Activated T-cell treated with anti-CD3 and anti-CD28 coated beads, Interleukin-2, amount 50 U/mL, for 72 hours (primary cell): ENCODE measurements around the gene PARP4. TPM values are rescaled to one million over a fixed set of nuclear protein-coding genes. Genes with fewer than 3 reads are reported as not detected.
"Not testable (repeated sequence)": the region's sequence is repeated elsewhere in the genome, so short reads cannot be mapped to it uniquely, and the experiment has no call there.

Source experiments
- ATAC-seq, 2 donors: fragments of 150-1000 bp; cut with Tn5 transposase; replicated peaks in 1 of 2; 2 replicates each; pipeline ENCODE4 v1.10.0; 2021; ENCODE audit warnings: moderate library complexity in 2 of 2, mild to moderate bottlenecking in 1 of 2
- DNase-seq, 2 donors: peaks; one replicate each; pipeline ENCODE4 v3.0.0; 2021 to 2022; ENCODE audit warnings: mixed read lengths in 1 of 2
- H3K27ac Mint-ChIP-seq: one replicate; pipeline ENCODE4 v1.8.0; 2022; ENCODE audit warnings: mild to moderate bottlenecking, moderate library complexity, mixed read lengths
- H3K27me3 Mint-ChIP-seq: one replicate; pipeline ENCODE4 v1.8.0; 2022; ENCODE audit warnings: low read depth, mixed read lengths
- H3K36me3 Mint-ChIP-seq, 2 donors: one replicate each; pipeline ENCODE4 v1.8.0; 2022; ENCODE audit warnings: mixed read lengths in 2 of 2, mild to moderate bottlenecking in 1 of 2; ENCODE audit not compliant: insufficient read depth in 2 of 2
- H3K4me1 Mint-ChIP-seq: one replicate; pipeline ENCODE4 v1.8.0; 2022; ENCODE audit warnings: low read depth, mixed read lengths
- H3K4me3 Mint-ChIP-seq, 2 donors: one replicate each; pipeline ENCODE4 v1.8.0; 2022; ENCODE audit warnings: mild to moderate bottlenecking in 2 of 2, mixed read lengths in 2 of 2, moderate library complexity in 2 of 2
- H3K9me3 Mint-ChIP-seq, 2 donors: one replicate each; pipeline ENCODE4 v1.8.0; 2022; ENCODE audit warnings: mixed read lengths in 2 of 2
- total RNA-seq, 2 donors: library from RNA; stranded (reverse); gene quantifications; one replicate each; pipeline ENCODE4 v1.2.3, GENCODE V29; 2022

Gene PARP4
- total RNA-seq, 2 donors from 2014 or later = 23.1 to 37.4 TPM

- Mint-ChIP-seq H3K27ac (no peak overlapping the region), H3K9me3 (no peaks in the 10 kb centered on the region), H3K4me1 (no peaks in the 10 kb centered on the region), H3K4me3 (no peak overlapping the region), H3K27me3 (peaks cover 51% of the 10 kb centered on the region), H3K36me3 (no peaks in the 10 kb centered on the region)
- ATAC-seq (no peak), DNase-seq (no peak)
Observed at GRCh38 chr13:24527266-24527775, 14.7 kb upstream of the PARP4 start.

- Mint-ChIP-seq H3K27ac (no peak overlapping the region), H3K9me3 (no peaks in the 10 kb centered on the region), H3K4me1 (no peaks in the 10 kb centered on the region), H3K36me3 (no peaks in the 10 kb centered on the region), H3K4me3 (no peak overlapping the region), H3K27me3 (peaks cover under 1% of the 10 kb centered on the region)
- ATAC-seq (no peak), DNase-seq (no peak)
Observed at GRCh38 chr13:24520733-24521132, 8.2 kb upstream of the PARP4 start.

GRCh38 chr13:24516919-24517318 is 4.3 kb upstream of the PARP4 start:
- ATAC-seq = no peak
- Mint-ChIP-seq H3K4me3 (no peak overlapping the region), H3K4me1 (peaks cover 17% of the 10 kb centered on the region), H3K36me3 (no peaks in the 10 kb centered on the region), H3K27me3 (peaks cover 14% of the 10 kb centered on the region), H3K9me3 (no peaks in the 10 kb centered on the region), H3K27ac (no peak overlapping the region)
- no peak for DNase-seq

- peaks cover 14% of the 10 kb centered on the region for H3K27me3 Mint-ChIP-seq
- peak overlapping the region; percentile 97 for H3K27ac Mint-ChIP-seq
- peak overlapping the region; percentile 84 to 95 for H3K4me3 Mint-ChIP-seq
- peaks cover 32% of the 10 kb centered on the region for H3K4me1 Mint-ChIP-seq
- peaks cover 0 to 4% of the 10 kb centered on the region in 2 donors for H3K36me3 Mint-ChIP-seq
- no peak for ATAC-seq
- no peaks in the 10 kb centered on the region for H3K9me3 Mint-ChIP-seq
- DNase-seq = no peak
Observed at GRCh38 chr13:24512908-24513213, 283 bp upstream of the PARP4 start.

GRCh38 chr13:24511816-24512196 is 772 bp downstream of the PARP4 start:
- no peak for DNase-seq
- Mint-ChIP-seq H3K4me3 (peak overlapping the region; percentile 84 to 95), H3K4me1 (peaks cover 39% of the 10 kb centered on the region), H3K27me3 (peaks cover 14% of the 10 kb centered on the region), H3K9me3 (no peaks in the 10 kb centered on the region), H3K36me3 (peaks cover 0 to 4% of the 10 kb centered on the region in 2 donors), H3K27ac (peak overlapping the region; percentile 95)
- ATAC-seq = no peak

- ATAC-seq (peak; percentile 65 to 70), DNase-seq (peak; percentile 65 to 76)
- Mint-ChIP-seq H3K4me3 (peak overlapping the region; percentile 84 to 95), H3K4me1 (peaks cover 39% of the 10 kb centered on the region), H3K27ac (peak overlapping the region; percentile 95), H3K9me3 (no peaks in the 10 kb centered on the region), H3K36me3 (peaks cover 0 to 4% of the 10 kb centered on the region in 2 donors), H3K27me3 (peaks cover 14% of the 10 kb centered on the region)
Observed at GRCh38 chr13:24511019-24511815, 1.4 kb downstream of the PARP4 start.

- no peak for DNase-seq
- Mint-ChIP-seq H3K27ac (no peak overlapping the region), H3K36me3 (peaks cover 3 to 7% of the 10 kb centered on the region in 2 donors), H3K4me1 (peaks cover 36% of the 10 kb centered on the region), H3K4me3 (no peak overlapping the region), H3K9me3 (no peaks in the 10 kb centered on the region), H3K27me3 (no peaks in the 10 kb centered on the region)
- ATAC-seq = no peak
Observed at GRCh38 chr13:24506698-24507335, 5.8 kb downstream of the PARP4 start.

- H3K27me3 Mint-ChIP-seq, H3K27ac Mint-ChIP-seq, H3K4me3 Mint-ChIP-seq, H3K9me3 Mint-ChIP-seq, ATAC-seq, DNase-seq, H3K36me3 Mint-ChIP-seq: not testable (repeated sequence)
- H3K4me1 Mint-ChIP-seq = peaks cover 34% of the 10 kb centered on the region
Observed at GRCh38 chr13:24506283-24506682, 6.3 kb downstream of the PARP4 start.

GRCh38 chr13:24505756-24506155 is 6.8 kb downstream of the PARP4 start:
- no peak overlapping the region for H3K4me3 Mint-ChIP-seq
- H3K36me3 Mint-ChIP-seq = peaks cover 3% of the 10 kb centered on the region in 2 donors
- no peak for ATAC-seq
- no peak for DNase-seq
- H3K9me3 Mint-ChIP-seq = no peaks in the 10 kb centered on the region
- peaks cover 32% of the 10 kb centered on the region for H3K4me1 Mint-ChIP-seq
- H3K27me3 Mint-ChIP-seq = no peaks in the 10 kb centered on the region
- H3K27ac Mint-ChIP-seq = no peak overlapping the region

- Mint-ChIP-seq H3K27ac (no peak overlapping the region), H3K36me3 (peaks cover 3% of the 10 kb centered on the region in 2 donors), H3K4me3 (no peak overlapping the region), H3K4me1 (peaks cover 31% of the 10 kb centered on the region), H3K9me3 (no peaks in the 10 kb centered on the region), H3K27me3 (no peaks in the 10 kb centered on the region)
- ATAC-seq (no peak), DNase-seq (no peak)
Observed at GRCh38 chr13:24505256-24505655, 7.3 kb downstream of the PARP4 start.

GRCh38 chr13:24503379-24503696 is 9.2 kb downstream of the PARP4 start:
- H3K27ac Mint-ChIP-seq = no peak overlapping the region
- H3K27me3 Mint-ChIP-seq = no peaks in the 10 kb centered on the region
- DNase-seq (no peak), ATAC-seq (no peak)
- peaks cover 3% of the 10 kb centered on the region in 2 donors for H3K36me3 Mint-ChIP-seq
- H3K4me1 Mint-ChIP-seq = peaks cover 31% of the 10 kb centered on the region
- H3K9me3 Mint-ChIP-seq = no peaks in the 10 kb centered on the region
- H3K4me3 Mint-ChIP-seq = no peak overlapping the region

GRCh38 chr13:24502533-24503378 is 9.8 kb downstream of the PARP4 start:
- Mint-ChIP-seq H3K4me1 (peaks cover 27% of the 10 kb centered on the region), H3K27me3 (no peaks in the 10 kb centered on the region), H3K4me3 (no peak overlapping the region), H3K36me3 (peaks cover 3% of the 10 kb centered on the region in 2 donors), H3K27ac (no peak overlapping the region), H3K9me3 (no peaks in the 10 kb centered on the region)
- ATAC-seq (peak; percentile 13 to 50), DNase-seq (no peak)

- H3K36me3 Mint-ChIP-seq = peaks cover 3 to 4% of the 10 kb centered on the region in 2 donors
- DNase-seq = no peak
- H3K27ac Mint-ChIP-seq = no peak overlapping the region
Observed at GRCh38 chr13:24500977-24501376, 11.6 kb downstream of the PARP4 start.

More at GRCh38 chr13:24500977-24501376, 11.6 kb downstream of the PARP4 start:
- no peaks in the 10 kb centered on the region for H3K9me3 Mint-ChIP-seq
- ATAC-seq = peak; percentile 41 to 84
- no peak overlapping the region for H3K4me3 Mint-ChIP-seq
- H3K4me1 Mint-ChIP-seq = peaks cover 22% of the 10 kb centered on the region
- no peaks in the 10 kb centered on the region for H3K27me3 Mint-ChIP-seq
